HG03064 (cell line): Measurements from ENCODE around the gene IPO8.

Experiments
- ATAC-seq: cut with Tn5 transposase; IDR thresholded peaks from one replicate; pipeline ENCODE4 v1.9.1; 2021; ENCODE audit warnings: low read depth; ENCODE audit not compliant: unreplicated experiment

Gene IPO8

DNA sequence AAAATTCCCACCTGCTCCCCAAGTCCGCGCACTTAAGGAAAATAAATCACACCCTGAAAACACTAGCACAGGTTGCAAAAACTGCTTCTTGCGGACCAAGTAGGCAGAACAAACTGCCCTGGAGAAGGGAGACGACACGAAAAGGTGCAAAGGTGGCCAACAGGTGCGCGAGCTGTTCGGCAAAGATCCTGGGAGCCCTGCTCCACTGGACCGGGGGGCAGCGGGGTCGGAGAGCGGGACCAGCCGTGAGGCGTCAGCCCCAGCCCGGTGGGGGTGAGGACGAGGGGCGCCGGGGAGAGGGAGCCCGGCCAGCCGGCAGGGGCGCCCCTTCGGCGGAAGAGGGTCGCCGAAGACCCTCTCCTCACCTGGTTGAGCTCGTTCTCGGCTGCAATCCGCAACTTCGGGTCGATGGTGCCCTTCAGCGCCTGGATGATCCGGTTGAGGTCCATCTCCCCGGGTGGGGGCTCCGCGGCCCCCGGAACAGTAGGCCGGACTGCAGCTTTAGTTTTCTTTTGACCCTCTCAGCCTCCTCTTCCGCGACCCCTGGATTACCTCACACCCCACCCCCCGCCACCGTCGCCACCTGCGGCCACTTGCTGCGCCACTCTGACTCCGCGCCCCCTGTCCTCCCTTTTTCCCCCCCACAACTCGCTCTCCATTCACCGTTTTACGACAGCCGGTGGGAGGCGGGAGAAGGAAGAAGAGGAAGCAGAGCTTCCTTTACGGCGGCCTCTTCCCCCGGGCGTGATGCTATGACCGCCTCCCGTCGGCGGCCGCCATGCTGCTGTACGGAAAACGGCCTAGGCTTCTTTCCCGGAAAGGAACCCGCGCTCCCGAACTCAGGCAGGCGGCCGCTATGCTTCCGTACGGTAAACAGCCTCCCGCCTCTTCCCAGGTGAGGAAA lies at the start of gene IPO8:
TSS of gene IPO8 (minus strand) at position 671 of the 904 bp plus-strand sequence. CDS start at position 449, 222 bp downstream.
- peak; percentile 73 for ATAC-seq

DNA sequence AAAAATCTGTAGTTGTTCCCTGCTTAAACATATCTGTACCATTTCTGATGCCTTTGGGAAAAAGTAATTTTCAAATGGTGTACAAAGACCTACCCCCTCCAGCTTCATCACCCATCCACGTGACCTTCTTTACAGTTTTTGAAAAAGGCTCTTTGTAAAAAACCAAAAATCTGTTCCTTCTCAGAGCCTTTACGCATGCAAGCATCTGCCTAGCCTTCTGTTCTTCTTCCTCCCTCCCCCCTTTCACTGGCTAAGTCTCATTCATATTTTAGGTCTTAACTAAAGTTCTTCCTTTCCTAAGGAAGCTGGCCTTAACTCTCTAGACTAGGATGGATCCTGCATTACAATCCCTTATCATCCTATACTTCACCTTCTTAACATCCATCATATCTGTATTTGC lies 48.7 kb upstream of the IPO8 start:
- ATAC-seq, result no peak

DNA sequence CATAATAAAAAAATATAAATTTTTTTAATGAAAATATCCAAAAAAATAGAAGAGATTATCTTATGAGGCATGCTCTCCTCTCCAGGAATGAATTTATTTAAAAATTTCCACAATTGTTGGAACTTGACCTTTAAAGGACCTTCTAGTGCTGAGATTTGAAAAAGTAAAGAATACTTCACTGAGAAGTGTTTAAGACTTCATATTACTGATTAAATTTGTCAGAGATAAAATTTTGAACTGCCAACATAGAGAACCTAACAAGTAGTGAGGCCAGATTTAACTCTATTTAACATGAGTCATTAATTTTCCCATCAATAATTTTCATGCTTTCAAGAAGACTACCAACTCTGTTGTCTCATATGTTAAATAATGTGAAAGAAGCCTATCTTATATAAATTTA lies 44.6 kb upstream of the IPO8 start:
- ATAC-seq, result no peak

DNA sequence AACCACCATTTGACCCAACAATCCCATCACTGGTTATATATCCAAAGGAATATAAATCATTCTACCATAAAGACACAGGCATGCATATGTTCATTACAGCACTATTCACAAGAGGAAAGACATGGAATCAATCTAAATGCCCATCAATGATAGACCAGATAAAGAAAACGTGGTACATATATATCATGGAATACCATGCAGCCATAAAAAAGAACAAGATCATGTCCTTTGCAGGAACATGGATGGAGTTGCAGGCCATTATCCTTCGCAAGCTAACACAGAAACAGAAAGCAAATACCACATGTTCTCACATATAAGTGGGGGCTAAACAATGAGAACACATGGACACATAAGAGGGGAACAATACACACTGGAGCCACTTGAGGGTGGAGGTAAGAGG lies 43.4 kb upstream of the IPO8 start:
- no peak for ATAC-seq

DNA sequence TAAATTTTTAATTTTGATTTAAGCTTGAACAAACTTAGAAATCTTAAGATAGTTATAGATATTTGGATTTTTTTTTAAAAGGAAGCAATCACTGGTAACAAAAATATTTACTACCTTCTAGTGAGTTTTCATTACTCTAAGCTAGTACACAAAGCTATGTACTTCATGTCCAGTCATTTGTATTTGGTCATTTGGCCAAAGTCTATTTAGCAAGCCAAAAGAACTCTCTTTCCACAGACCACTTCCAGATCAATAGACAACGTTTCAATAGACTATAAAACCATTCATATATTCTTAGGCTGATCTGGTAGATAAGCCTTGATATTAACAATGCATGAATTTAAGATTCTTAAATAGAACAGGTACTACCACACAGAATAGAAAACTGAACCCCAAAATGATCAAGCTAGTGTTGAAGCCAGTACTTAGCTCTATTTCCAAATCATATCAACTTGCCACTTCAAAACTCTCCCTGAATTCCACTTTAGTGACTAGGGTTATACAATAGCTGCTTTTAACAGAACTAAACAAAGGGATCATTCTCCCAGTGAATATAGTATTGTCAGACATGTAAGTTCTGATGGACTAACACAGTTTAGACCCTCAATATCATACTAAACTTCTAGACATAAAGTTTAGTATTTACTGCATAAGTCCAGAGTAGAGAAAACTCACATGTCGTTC lies 37.4 kb upstream of the IPO8 start:
- ATAC-seq, result no peak

DNA sequence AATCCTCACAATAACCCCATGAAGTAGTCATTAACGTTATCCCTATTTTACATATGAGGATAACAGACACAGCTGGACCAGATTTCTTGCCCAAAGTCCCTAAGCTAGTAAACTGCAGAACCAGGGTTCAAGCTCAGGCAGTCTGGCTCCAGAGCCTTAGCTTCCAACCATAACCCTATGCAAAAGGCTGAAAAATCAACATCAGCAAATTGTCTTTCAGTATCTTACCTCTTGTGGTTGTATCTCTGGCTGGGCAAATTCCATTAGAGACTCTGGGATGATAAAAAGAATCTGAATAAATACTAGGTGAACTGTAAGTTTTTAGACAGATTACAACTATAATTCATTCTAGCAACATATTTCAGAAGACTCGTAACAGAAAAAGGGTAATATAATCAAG lies 34.3 kb upstream of the IPO8 start:
- no peak for ATAC-seq

DNA sequence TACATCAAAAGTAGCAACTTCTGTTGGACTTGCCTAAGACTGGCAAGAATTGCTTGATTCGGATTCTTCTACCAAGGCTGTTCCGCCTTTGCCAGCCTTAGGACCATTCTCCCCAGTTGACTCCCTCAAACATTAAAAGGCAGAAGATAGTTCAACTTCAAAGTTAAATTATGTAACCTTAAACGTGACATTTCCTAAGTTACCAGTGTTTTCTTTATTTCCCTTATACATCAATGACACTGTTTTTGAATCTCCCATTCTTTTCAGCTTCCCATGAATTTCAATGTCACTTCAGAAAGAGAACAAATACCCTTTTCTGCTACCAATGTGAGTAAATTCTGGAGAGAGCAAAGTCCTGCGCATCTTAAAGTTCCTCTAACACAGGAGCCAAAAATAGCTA lies 33.9 kb upstream of the IPO8 start:
- ATAC-seq, result no peak

DNA sequence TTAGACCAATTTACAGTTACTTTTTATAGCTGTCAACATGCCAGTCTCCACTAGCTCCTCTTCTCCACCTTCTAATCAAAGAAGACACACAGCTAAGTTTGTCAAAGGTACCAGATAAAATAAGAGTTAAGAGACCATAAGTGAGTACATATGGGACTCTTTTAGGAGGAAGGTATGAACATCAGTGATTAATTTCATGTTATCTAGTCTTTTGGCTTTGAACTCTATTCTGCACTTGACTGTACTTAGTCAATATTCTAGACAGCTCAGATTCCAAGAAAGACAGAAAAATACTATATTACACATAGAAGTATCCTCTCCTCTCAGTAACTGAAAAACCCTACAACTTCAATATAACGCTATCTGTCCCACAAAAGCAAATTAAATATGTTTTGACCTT lies 31.0 kb upstream of the IPO8 start:
- no peak for ATAC-seq

DNA sequence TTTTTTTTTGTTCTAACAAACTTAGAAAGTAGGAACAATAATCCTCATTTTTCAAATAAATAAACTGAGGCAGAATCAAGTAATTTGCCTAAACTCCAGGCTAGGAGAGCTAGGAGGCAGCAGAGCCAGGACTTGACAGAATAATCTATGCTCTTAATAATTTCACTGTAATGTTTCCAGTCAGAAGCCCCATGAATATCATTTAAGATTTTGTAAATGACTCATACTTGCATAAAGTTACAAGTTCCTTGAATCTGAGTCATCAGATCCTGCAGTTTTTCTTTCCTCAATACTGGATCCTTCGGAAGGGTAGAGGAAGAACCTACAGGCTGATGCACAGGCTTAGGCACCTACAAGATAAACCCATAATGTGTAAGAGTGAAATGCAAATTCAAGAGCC lies 30.1 kb upstream of the IPO8 start:
- ATAC-seq, result no peak

DNA sequence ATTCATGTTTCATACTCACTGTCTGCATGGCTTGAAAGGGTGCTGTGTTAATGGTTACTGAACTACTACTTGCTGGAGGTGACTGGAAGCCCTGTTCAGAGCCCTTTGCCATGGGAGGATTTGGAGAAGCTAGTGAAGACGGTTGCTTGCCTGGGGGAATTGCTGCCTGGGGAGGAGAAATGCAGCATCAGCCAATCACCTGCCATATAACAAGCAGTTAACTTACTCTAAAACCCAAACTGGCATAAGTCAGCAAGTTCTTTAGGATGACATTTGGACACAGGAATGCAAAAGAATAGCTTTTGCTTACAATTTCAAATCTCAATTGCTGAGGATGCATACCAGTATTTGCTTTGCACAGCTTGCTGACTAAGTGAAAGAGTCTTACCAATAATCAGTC lies 23.4 kb upstream of the IPO8 start:
- no peak for ATAC-seq

DNA sequence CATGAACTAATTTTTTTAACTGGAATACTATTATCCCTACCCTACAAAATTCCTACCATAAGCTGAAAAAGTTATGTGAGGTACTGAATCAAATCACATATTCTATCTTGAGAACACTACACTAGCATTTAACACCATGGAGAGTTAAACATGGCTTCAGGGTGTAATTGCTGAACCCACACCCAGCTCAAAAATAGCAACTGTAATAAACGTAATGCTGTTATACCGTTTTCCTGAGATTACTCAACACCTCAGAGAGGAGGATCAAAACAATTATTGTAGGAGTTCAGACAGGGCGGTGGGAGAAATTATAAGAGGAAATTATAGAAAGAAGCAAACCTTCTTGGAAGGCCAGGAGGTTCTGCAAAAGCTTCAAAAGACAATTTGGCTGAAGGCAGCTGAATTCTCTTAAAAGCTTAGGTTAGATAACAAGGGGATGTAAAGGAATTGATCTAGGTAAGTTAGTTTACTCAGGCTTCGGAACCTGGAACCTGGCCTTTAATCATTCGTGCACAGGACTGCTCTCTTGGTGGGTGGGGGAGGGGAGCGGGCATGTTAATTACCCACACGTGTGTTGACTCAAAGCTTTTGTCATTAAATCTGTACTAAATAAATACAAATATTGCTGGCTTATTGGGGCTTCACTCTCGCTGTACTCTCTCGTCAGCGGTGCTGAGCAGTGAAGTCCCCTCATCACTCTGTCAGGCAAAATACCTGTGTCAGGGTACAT lies 12.1 kb upstream of the IPO8 start:
- no peak for ATAC-seq

DNA sequence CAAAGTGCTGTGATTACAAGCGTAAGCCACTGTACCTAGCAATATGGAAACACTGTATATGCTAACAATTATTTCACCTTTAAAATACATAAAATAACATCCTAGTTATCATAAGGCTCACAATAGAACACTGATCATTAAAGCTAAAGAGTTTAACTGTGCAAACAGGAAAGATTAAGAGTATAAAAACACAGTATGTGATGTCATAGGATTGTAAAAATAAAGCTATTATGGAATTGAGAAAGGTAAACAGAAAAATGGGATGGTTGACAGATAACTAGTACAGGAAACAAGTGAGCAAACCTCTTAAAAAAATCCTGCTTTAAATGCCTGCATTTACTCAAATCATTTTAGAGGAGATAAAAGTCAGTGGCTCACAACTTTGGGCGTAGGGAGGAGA lies 10.8 kb upstream of the IPO8 start:
- ATAC-seq, result no peak

DNA sequence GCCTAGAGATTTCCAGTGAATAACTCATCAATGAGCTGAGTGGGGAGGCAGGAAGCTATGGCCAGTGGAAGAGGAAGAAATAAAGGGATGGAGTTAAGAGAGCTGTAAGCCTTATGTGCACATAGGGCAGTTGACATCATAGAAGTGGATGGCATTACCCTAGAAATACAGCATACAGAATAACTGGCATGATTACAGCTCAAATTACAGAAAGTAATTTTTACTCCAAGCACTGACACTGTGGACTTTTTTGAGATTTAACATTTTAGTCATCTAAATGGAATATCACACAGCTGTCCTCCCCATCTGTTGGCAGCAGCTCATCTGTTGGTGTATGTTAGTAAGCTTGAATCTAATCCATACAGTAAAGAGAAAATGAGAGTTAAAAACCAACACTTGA lies 5.4 kb upstream of the IPO8 start:
- ATAC-seq, result no peak

DNA sequence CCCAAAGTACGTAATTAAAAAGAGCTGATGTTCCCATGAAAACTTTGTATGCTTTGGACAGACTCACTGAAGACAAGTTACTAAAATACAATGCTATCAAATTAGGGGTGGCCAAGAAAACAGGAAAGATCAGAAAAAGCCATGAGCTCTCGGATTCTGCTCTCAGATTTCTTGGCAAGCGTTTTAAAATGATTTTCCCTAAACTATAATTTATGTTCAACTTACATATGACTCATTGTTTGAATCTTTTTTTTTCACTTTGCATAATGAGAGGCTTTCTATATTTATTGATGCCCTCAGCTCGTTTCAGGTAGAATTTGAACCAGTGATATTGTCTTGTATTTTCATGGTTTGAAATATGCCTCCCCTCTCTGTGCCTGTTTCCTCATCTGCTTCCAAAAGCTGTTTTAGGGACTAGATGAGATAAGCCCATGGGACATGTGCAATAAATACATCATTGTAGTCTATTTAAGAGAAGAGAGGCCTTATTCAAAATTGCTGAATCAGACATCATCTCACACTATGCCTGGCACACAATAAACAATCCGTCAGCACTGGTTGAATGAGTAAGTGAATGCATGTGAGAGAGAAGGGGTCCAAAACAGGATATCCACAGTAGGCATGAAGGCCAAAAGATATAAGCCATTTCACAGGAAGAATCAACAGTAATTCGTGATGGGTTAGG lies 4.7 kb upstream of the IPO8 start:
- ATAC-seq, result no peak

DNA sequence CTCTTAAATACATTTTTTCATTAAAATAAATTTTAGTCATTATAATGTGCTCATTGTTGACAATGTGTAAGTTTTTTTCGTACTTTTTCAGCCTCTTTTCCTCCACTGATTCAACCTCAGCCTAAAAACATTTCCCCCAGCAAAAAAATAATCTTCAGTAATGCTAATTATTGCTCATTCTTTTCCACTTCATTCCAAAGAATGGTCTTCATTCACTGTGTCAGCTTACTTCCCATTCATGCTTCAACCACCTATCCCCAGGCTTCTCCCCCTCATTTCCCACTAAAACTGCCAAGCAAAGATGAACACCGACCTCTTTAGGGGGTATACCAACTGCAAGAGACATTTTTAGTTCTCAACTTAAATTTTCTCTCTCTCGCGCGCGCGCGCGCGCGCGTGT lies 2.7 kb upstream of the IPO8 start:
- ATAC-seq, result no peak

DNA sequence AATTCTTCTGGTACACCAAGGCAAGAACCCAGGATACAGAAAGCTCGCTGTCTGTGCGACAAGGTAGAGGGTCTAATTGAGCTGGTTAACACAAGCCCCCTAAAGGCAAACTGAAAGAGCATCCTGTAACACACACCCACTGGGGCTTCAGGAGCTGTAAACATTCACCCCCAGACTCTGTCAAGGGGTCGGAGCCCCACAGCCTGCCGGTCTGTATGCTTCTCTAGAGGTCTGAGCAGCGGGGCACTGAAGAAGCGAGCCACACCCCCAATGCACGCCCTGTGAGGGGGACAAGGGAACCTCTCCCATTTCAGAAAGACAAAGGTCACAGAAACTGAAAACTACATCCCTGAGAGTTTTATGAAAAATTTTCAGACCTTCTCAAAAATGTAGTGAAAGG lies 1.3 kb upstream of the IPO8 start:
- ATAC-seq, result no peak

DNA sequence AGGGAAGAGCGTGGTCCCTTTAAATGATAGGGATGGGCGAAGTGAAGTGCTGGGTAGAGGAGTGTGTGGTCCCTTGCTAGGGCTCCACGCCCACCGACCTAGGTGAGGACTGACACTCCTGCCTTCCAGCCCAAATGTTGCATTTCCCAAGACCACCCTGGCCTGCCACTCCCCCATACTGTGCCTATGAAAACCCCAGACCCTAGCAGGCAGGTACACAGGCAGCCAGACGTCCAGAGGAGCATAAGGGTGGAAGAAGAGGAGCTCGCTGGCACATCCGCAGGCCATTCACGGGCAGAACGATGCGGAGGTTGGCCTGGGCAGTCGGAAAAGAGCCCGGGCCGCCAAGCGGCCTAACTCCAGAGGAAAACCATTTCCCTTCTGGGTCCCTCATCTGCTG lies 817 bp upstream of the IPO8 start:
- ATAC-seq, result no peak

DNA sequence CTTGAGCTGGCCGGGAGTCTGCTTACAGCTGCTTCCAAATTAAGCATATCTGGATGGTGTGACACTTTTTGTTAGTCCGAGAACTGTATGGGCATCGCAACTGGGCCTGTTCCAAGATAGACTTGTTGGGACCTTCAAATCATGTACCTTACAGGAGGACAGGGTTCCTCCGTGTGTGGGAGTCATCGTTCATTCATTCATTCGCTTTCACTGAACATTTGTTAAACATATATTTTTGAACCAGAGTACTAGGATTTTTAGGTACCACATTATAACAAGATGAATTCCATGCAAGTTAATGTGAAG lies 387 bp upstream of the IPO8 start:
- peak; percentile 28 for ATAC-seq

DNA sequence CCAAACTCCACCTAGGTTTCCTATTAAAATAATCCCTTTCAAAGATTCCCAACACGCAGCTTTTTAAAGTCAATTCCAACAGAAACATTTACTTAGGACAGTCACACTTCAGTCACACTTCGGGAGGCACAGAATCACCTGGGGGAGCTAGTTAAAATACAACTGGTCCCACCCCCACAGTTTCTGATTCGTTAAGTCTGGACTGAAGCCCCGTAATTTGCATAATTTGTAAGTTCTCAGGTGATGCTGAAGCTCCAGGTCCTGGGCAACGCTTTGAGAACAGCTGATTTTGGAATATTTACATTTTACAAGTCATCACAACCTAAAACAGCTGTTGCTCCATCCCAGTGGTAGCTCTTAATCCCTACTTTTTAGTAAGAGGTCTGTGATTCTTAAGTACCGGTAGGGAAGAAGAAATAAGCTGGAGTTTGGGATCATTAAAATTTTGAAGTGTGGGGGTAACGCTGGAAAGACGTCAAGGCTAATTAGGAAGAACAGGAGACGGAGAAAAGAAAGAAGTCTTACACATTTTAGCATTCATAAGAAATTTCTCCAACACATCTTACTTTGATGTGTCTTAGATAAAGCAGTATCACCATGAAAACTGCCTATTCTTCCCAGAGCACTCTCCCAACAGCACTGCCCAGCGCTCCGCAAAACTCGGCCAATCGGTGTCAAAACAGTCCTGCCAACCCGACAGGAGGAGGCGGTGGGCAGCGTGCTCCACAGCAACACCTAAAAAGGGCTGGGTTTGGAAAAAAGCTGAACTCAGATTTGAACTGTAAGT lies 1.1 kb downstream of the IPO8 start:
- no peak for ATAC-seq

DNA sequence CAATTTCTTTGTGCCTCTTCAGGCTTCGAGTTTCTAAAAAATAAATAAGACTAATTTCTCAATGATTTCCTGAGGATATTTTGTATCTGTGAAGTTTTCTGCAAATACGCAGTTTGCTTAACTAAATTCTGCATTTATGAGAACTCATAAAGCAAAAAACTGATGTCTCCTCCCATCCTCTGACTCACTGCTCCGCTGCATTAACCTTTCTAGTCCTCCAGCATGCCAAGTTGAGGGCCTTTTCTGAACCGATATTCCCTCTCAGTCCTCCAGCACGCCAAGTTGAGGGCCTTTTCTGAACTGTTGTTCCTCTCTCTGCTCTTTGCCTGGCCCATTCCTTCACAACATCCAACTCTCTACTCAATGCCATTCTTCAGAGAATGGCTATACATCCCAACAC lies 3.2 kb downstream of the IPO8 start:
- ATAC-seq, result no peak
